Testis (tissue), 3 donors: ENCODE measurements around the gene STK24. TPM values are rescaled to one million over a fixed set of nuclear protein-coding genes. Genes with fewer than 3 reads are reported as not detected.
A peak's percentile ranks its signal among the peaks of the same experiment; 100 is the strongest.

Source experiments
- DNase-seq: peaks from one replicate; pipeline ENCODE4 v3.0.0-alpha.2; 2019
- H3K27ac ChIP-seq, 2 donors: fragments of 200-600 bp; sonication (generic); one replicate each; pipeline ENCODE4 v1.5.1; 2019
- H3K27me3 ChIP-seq: fragments of 200-600 bp; sonication (generic); one replicate; pipeline ENCODE4 v1.5.1; 2019
- H3K36me3 ChIP-seq: fragments of 200-600 bp; sonication (generic); one replicate; pipeline ENCODE4 v1.5.1; 2017; ENCODE audit warnings: low read depth; ENCODE audit errors: missing control alignments
- H3K4me1 ChIP-seq: fragments of 200-600 bp; sonication (generic); one replicate; pipeline ENCODE4 v1.5.1; 2019
- H3K4me3 ChIP-seq, 2 donors: fragments of 200-600 bp; sonication (generic); one replicate each; pipeline ENCODE4 v1.5.1; 2017 to 2019
- H3K9me3 ChIP-seq: fragments of 200-600 bp; sonication (generic); one replicate; pipeline ENCODE4 v1.5.1; 2017
- CTCF ChIP-seq, 3 experiments: fragments of 450-650 bp in 2 of 3; fragments of 200-600 bp in 1 of 3; sonication (generic) in 1 of 3; IDR thresholded peaks; one replicate each; pipeline ENCODE4 v1.5.1; 2016 to 2019; ENCODE audit warnings: antibody characterized with exemption in 3 of 3, mild to moderate bottlenecking in 2 of 3, moderate library complexity in 1 of 3
- POLR2A ChIP-seq: fragments of 450-650 bp; IDR thresholded peaks from one replicate; pipeline ENCODE4 v1.6.1; 2017; ENCODE audit warnings: antibody characterized with exemption, mild to moderate bottlenecking, moderate library complexity
- WGBS, 2 donors: methylation state at CpG; one replicate each; pipeline ENCODE4 v1.1.5; 2018; 5-methylcytosine and 5-hydroxymethylcytosine counted together
- intact Hi-C: fragments of 100-400 bp; cut with DNase I; formaldehyde crosslinking; loops from one replicate; pipeline ENCODE4 v1.15.1; 2023; ENCODE audit warnings: low total_unique reads
- polyA plus RNA-seq: library from polyadenylated mRNA; stranded (reverse); fragments of 350-450 nt; fragmentation: Illumina TruSeq; extraction: RNeasy Lipid Tissue Mini Kit (QIAGEN cat#74804); gene quantifications from one replicate; pipeline ENCODE4 v1.2.3, GENCODE V29; 2014; ENCODE audit warnings: low read depth, low replicate concordance; ENCODE audit not compliant: insufficient read depth
- total RNA-seq, 2 donors: library from RNA; depleted of rRNA; stranded (reverse); fragments of >200 nt; gene quantifications; one replicate each; pipeline ENCODE4 v1.2.3, GENCODE V29; 2016

STK24 gene
- total and polyA plus RNA-seq, 3 donors from 2014 or later: 97.4 to 172 (median 151) TPM

GRCh38 chr13:98398581-98398980, 178.3 kb downstream of the STK24 start:
- H3K36me3 ChIP-seq: no peaks in the 10 kb centered on the region
- TF ChIP-seq POLR2A (no peak), CTCF (IDR thresholded peaks at IDR 0.05) (no peak)
- intact Hi-C loops: no loop called here
- no peak overlapping the region for H3K27ac ChIP-seq
- no peaks in the 10 kb centered on the region for H3K4me1 ChIP-seq
- WGBS, 2 donors: 88 to 98% methylated on average over 5 of the region's 5 CpGs
- H3K4me3 ChIP-seq: no peak overlapping the region
- no peak for DNase-seq
- no peaks in the 10 kb centered on the region for H3K27me3 ChIP-seq
- no peaks in the 10 kb centered on the region for H3K9me3 ChIP-seq

GRCh38 chr13:98397861-98398260, 179.0 kb downstream of the STK24 start:
- DNase-seq: no peak
- no peak overlapping the region for H3K4me3 ChIP-seq
- TF ChIP-seq CTCF (IDR thresholded peaks at IDR 0.05): no peak
- no peak for TF ChIP-seq POLR2A
- no peaks in the 10 kb centered on the region for H3K4me1 ChIP-seq
- no peaks in the 10 kb centered on the region for H3K27me3 ChIP-seq
- H3K9me3 ChIP-seq: no peaks in the 10 kb centered on the region
- no peaks in the 10 kb centered on the region for H3K36me3 ChIP-seq
- no peak overlapping the region for H3K27ac ChIP-seq
- 87 to 89% methylated on average over 7 of the region's 7 CpGs for WGBS, 2 donors
- intact Hi-C loops: no loop called here

- Histone ChIP-seq H3K9me3 (no peaks in the 10 kb centered on the region), H3K27me3 (no peaks in the 10 kb centered on the region), H3K27ac (no peak overlapping the region), H3K4me1 (no peaks in the 10 kb centered on the region), H3K36me3 (no peaks in the 10 kb centered on the region), H3K4me3 (no peak overlapping the region)
- intact Hi-C loops: no loop called here
- TF ChIP-seq POLR2A (no peak), CTCF (IDR thresholded peaks at IDR 0.05) (peak in 2 of 3 experiments; percentile 15 to 20)
- WGBS, 2 donors: 67 to 96% methylated on average over 1 of the region's 1 CpG
- no peak for DNase-seq
Measured at GRCh38 chr13:98397221-98397620, 179.7 kb downstream of the STK24 start.

GRCh38 chr13:98396071-98396710, 180.7 kb downstream of the STK24 start:
- Histone ChIP-seq H3K9me3 (no peaks in the 10 kb centered on the region), H3K4me1 (no peaks in the 10 kb centered on the region), H3K27ac (no peak overlapping the region), H3K4me3 (peak overlapping the region; percentile 22 to 32), H3K36me3 (no peaks in the 10 kb centered on the region), H3K27me3 (no peaks in the 10 kb centered on the region)
- intact Hi-C loops: no loop called here
- TF ChIP-seq CTCF (IDR thresholded peaks at IDR 0.05): no peak
- TF ChIP-seq POLR2A: no peak
- WGBS, 2 donors: 42 to 77% methylated on average over 15 to 16 of the region's 16 CpGs
- DNase-seq: no peak

Other genes with a start within 250 kb of the STK24 start
- gene SLC15A1, start 175.6 kb upstream of the STK24 start, total RNA-seq: under 1 TPM; 0.37 to 0.47 TPM
- gene SLC15A1, start 175.6 kb upstream of the STK24 start, polyA plus RNA-seq: 0.71 TPM